H9 (cell line): ENCODE results near the gene KIAA1958. TPM values are rescaled to one million over a fixed set of nuclear protein-coding genes. Genes with fewer than 3 reads are reported as not detected.
A peak's percentile ranks its signal among the peaks of the same experiment; 100 is the strongest.

Experiments used
- DNase-seq: peaks from one replicate; pipeline ENCODE4 v3.0.0-alpha.2; 2017
- H2AFZ ChIP-seq: one replicate; pipeline ENCODE4 v1.6.1; 2013; ENCODE audit warnings: mild to moderate bottlenecking, low read length, control low read depth, moderate library complexity
- H2AK5ac ChIP-seq: 2 replicates; pipeline ENCODE4 v1.6.1; 2013; ENCODE audit warnings: low read length, control low read depth, mixed read lengths; ENCODE audit not compliant: insufficient read length
- H2BK120ac ChIP-seq: one replicate; pipeline ENCODE4 v1.6.1; 2013; ENCODE audit warnings: low read depth, mild to moderate bottlenecking, low read length, control low read depth, inconsistent platforms; ENCODE audit not compliant: poor library complexity, severe bottlenecking
- H2BK12ac ChIP-seq: 2 replicates; pipeline ENCODE4 v1.6.1; 2013; ENCODE audit warnings: low read length, control low read depth, mixed read lengths, low read depth; ENCODE audit not compliant: insufficient read length
- H2BK15ac ChIP-seq: 2 replicates; pipeline ENCODE4 v1.6.1; 2013; ENCODE audit warnings: low read depth, low read length, control low read depth
- H2BK20ac ChIP-seq: one replicate; pipeline ENCODE4 v1.6.1; 2013; ENCODE audit warnings: low read depth, mild to moderate bottlenecking, low read length, control low read depth, inconsistent platforms; ENCODE audit not compliant: poor library complexity, severe bottlenecking
- H2BK5ac ChIP-seq: 2 replicates; pipeline ENCODE4 v1.6.1; 2013; ENCODE audit warnings: low read length, control low read depth, mixed read lengths; ENCODE audit not compliant: insufficient read length
- H3K14ac ChIP-seq: 2 replicates; pipeline ENCODE4 v1.6.1; 2013; ENCODE audit warnings: low read length, control low read depth; ENCODE audit not compliant: insufficient read depth
- H3K18ac ChIP-seq: 2 replicates; pipeline ENCODE4 v1.6.1; 2013; ENCODE audit warnings: low read depth, mild to moderate bottlenecking, mixed read lengths, low read length, control low read depth; ENCODE audit not compliant: insufficient read length
- H3K23ac ChIP-seq: 2 replicates; pipeline ENCODE4 v1.6.1; 2013; ENCODE audit warnings: low read length, control low read depth, mixed read lengths, low read depth; ENCODE audit not compliant: insufficient read length
- H3K23me2 ChIP-seq: 2 replicates; pipeline ENCODE4 v1.6.1; 2013; ENCODE audit warnings: low read depth, mild to moderate bottlenecking, mixed read lengths, low read length, control low read depth; ENCODE audit not compliant: insufficient read length, poor library complexity, severe bottlenecking
- H3K27ac ChIP-seq: 2 replicates; pipeline ENCODE4 v1.5.1; 2013; ENCODE audit warnings: low read length, control low read depth, mixed read lengths, low read depth; ENCODE audit not compliant: insufficient read length
- H3K27me3 ChIP-seq: 2 replicates; pipeline ENCODE4 v1.6.1; 2013; ENCODE audit warnings: low read length, control low read depth, inconsistent platforms; ENCODE audit not compliant: insufficient read depth
- H3K4ac ChIP-seq: 2 replicates; pipeline ENCODE4 v1.6.1; 2013; ENCODE audit warnings: low read depth, mild to moderate bottlenecking, control low read depth, inconsistent platforms, low read length, moderate library complexity
- H3K4me1 ChIP-seq: 2 replicates; pipeline ENCODE4 v1.6.1; 2013; ENCODE audit warnings: low read length, control low read depth, inconsistent platforms; ENCODE audit not compliant: insufficient read depth
- H3K4me2 ChIP-seq: 2 replicates; pipeline ENCODE4 v1.6.1; 2013; ENCODE audit warnings: low read length, control low read depth, mixed read lengths; ENCODE audit not compliant: insufficient read length, insufficient read depth
- H3K56ac ChIP-seq: 2 replicates; pipeline ENCODE4 v1.6.1; 2013; ENCODE audit warnings: low read depth, mild to moderate bottlenecking, mixed read lengths, low read length, control low read depth; ENCODE audit not compliant: insufficient read length
- H3K79me1 ChIP-seq: 2 replicates; pipeline ENCODE4 v1.6.1; 2013; ENCODE audit warnings: low read depth, mild to moderate bottlenecking, moderate library complexity, low read length, control low read depth, inconsistent platforms; ENCODE audit not compliant: insufficient read depth, poor library complexity, severe bottlenecking
- H3K79me2 ChIP-seq: 2 replicates; pipeline ENCODE4 v1.6.1; 2013; ENCODE audit warnings: low read length, control low read depth, inconsistent platforms; ENCODE audit not compliant: insufficient read depth
- H3K9ac ChIP-seq: 2 replicates; pipeline ENCODE4 v1.6.1; 2013; ENCODE audit warnings: low read length, control low read depth, mixed read lengths; ENCODE audit not compliant: insufficient read length; ENCODE audit errors: extremely low read depth
- H3K9me3 ChIP-seq: one replicate; pipeline ENCODE4 v1.6.1; 2013; ENCODE audit warnings: low read depth, low read length, inconsistent platforms; ENCODE audit not compliant: control insufficient read depth
- H3T11ph ChIP-seq: one replicate; pipeline ENCODE4 v1.6.1; 2013; ENCODE audit warnings: mild to moderate bottlenecking, low read length, control low read depth, inconsistent platforms
- H4K20me1 ChIP-seq: one replicate; pipeline ENCODE4 v1.6.1; 2013; ENCODE audit not compliant: control insufficient read depth, insufficient read length, insufficient read depth
- H4K5ac ChIP-seq: 2 replicates; pipeline ENCODE4 v1.6.1; 2013; ENCODE audit warnings: low read depth, mild to moderate bottlenecking, mixed read lengths, low read length, control low read depth; ENCODE audit not compliant: insufficient read length
- H4K8ac ChIP-seq: replicated peaks from 2 replicates; pipeline ENCODE4 v1.6.1; 2013; ENCODE audit warnings: low read length, control low read depth, mixed read lengths, low read depth; ENCODE audit not compliant: insufficient read length
- H4K91ac ChIP-seq: 2 replicates; pipeline ENCODE4 v1.6.1; 2013; ENCODE audit warnings: low read depth, mild to moderate bottlenecking, moderate library complexity, mixed read lengths, low read length, control low read depth; ENCODE audit not compliant: insufficient read length
- H3K27ac Mint-ChIP-seq, 3 experiments: 2 replicates in 2 of 3; 3 replicates in 1 of 3; pipeline ENCODE4 v1.8.0; 2020 to 2021; ENCODE audit warnings: mixed read lengths in 3 of 3, mild to moderate bottlenecking in 1 of 3, moderate library complexity in 1 of 3
- H3K27me3 Mint-ChIP-seq: 2 replicates; pipeline ENCODE4 v1.8.0; 2021; ENCODE audit warnings: low read depth, mild to moderate bottlenecking, moderate library complexity, mixed read lengths
- H3K36me3 Mint-ChIP-seq, 3 experiments: 2 replicates in 2 of 3; 3 replicates in 1 of 3; pipeline ENCODE4 v1.8.0; 2020 to 2021; ENCODE audit warnings: low read depth in 3 of 3, mixed read lengths in 3 of 3; ENCODE audit not compliant: insufficient read depth in 1 of 3
- H3K4me1 Mint-ChIP-seq, 2 experiments: 2 replicates each; pipeline ENCODE4 v1.8.0; 2020; ENCODE audit warnings: mixed read lengths in 2 of 2
- H3K4me3 Mint-ChIP-seq, 2 experiments: 2 replicates in 1 of 2; 3 replicates in 1 of 2; pipeline ENCODE4 v1.8.0; 2020 to 2021; ENCODE audit warnings: mild to moderate bottlenecking in 2 of 2, mixed read lengths in 2 of 2, moderate library complexity in 1 of 2
- H3K9me3 Mint-ChIP-seq, 2 experiments: 2 replicates in 1 of 2; 3 replicates in 1 of 2; pipeline ENCODE4 v1.8.0; 2020; ENCODE audit warnings: mild to moderate bottlenecking in 2 of 2, mixed read lengths in 2 of 2, moderate library complexity in 1 of 2
- CTCF ChIP-seq: fragments of 200-600 bp; sonication (generic); conservative IDR thresholded peaks from 3 replicates; pipeline ENCODE4 v1.8.0; 2021; ENCODE audit warnings: antibody characterized with exemption, mild to moderate bottlenecking
- WGBS: extraction: QIAGEN DNeasy Blood & Tissue Kit; methylation state at CpG from one replicate; pipeline ENCODE4 v1.1.7; 2013; ENCODE audit warnings: missing lambda C conversion rate, low lambda C conversion rate, mixed read lengths; ENCODE audit not compliant: insufficient read length; ENCODE audit errors: extremely low coverage; 5-methylcytosine and 5-hydroxymethylcytosine counted together
- total RNA-seq: library from RNA; stranded (reverse); gene quantifications from 2 replicates; pipeline ENCODE4 v1.2.1, GENCODE V29; 2021

Gene KIAA1958
- total RNA-seq, 1 experiment from 2014 or later, result 34.0 TPM

GRCh38 chr9:112647596-112647995, 161.0 kb downstream of the KIAA1958 start:
- H3K4me3 Mint-ChIP-seq, result no peak overlapping the region
- H3K9me3 ChIP-seq, result peaks cover 5% of the 10 kb centered on the region
- no peaks in the 10 kb centered on the region for H3K4me1 ChIP-seq
- no peak overlapping the region for H2BK12ac ChIP-seq
- no peak overlapping the region for H3K18ac ChIP-seq
- no peak overlapping the region for H3K23ac ChIP-seq
- H3K27ac ChIP-seq, result no peak overlapping the region
- no peak overlapping the region for H2BK15ac ChIP-seq
- H3K79me1 ChIP-seq, result no peaks in the 10 kb centered on the region
- no peak overlapping the region for H3K4ac ChIP-seq
- H2BK120ac ChIP-seq, result no peak overlapping the region
- no peak overlapping the region for H3K9ac ChIP-seq
- H3T11ph ChIP-seq, result no peak overlapping the region
- H3K23me2 ChIP-seq, result no peaks in the 10 kb centered on the region
- H2BK5ac ChIP-seq, result no peak overlapping the region
- H4K91ac ChIP-seq, result no peak overlapping the region
- H3K27me3 ChIP-seq, result no peaks in the 10 kb centered on the region
- H2BK20ac ChIP-seq, result no peak overlapping the region
- H3K36me3 Mint-ChIP-seq, result peaks cover 27 to 48% (median 28%) of the 10 kb centered on the region in 3 experiments
- WGBS, result no CpG with 5 or more reads among the region's 3 CpGs
- no peak overlapping the region for H3K14ac ChIP-seq
- no peak overlapping the region for H4K8ac ChIP-seq
- H2AFZ ChIP-seq, result no peak overlapping the region
- TF ChIP-seq CTCF, result no peak
- peak overlapping the region in 1 of 3 experiments; percentile 41; a peak in 1 of 7 replicates for H3K27ac Mint-ChIP-seq
- H3K9me3 Mint-ChIP-seq, result peaks cover 9 to 10% of the 10 kb centered on the region in 2 experiments; a peak in 4 of 5 replicates
- no peak overlapping the region for H2AK5ac ChIP-seq
- no peaks in the 10 kb centered on the region for H3K27me3 Mint-ChIP-seq
- H3K4me1 Mint-ChIP-seq, result peaks cover 8 to 12% of the 10 kb centered on the region in 2 experiments; a peak in 3 of 4 replicates
- H3K79me2 ChIP-seq, result no peaks in the 10 kb centered on the region
- H4K20me1 ChIP-seq, result no peaks in the 10 kb centered on the region
- no peak overlapping the region for H3K4me2 ChIP-seq
- no peak for DNase-seq
- H3K56ac ChIP-seq, result no peak overlapping the region
- no peak overlapping the region for H4K5ac ChIP-seq
